Stimulated activated CD8-positive, alpha-beta memory T cell treated with anti-CD3 and anti-CD28 coated beads, Interleukin-2, amount 100 ng/mL, for 1 hour (primary cell): ENCODE data around the gene MAPKAPK2.
"Not testable (repeated sequence)": the region's sequence is repeated elsewhere in the genome, so short reads cannot be mapped to it uniquely, and the experiment has no call there.

Experiments
- DNase-seq, 2 donors: peaks; one replicate each; pipeline ENCODE4 v3.0.0-alpha.2; 2020; ENCODE audit warnings: low read depth in 2 of 2

MAPKAPK2 gene

DNA sequence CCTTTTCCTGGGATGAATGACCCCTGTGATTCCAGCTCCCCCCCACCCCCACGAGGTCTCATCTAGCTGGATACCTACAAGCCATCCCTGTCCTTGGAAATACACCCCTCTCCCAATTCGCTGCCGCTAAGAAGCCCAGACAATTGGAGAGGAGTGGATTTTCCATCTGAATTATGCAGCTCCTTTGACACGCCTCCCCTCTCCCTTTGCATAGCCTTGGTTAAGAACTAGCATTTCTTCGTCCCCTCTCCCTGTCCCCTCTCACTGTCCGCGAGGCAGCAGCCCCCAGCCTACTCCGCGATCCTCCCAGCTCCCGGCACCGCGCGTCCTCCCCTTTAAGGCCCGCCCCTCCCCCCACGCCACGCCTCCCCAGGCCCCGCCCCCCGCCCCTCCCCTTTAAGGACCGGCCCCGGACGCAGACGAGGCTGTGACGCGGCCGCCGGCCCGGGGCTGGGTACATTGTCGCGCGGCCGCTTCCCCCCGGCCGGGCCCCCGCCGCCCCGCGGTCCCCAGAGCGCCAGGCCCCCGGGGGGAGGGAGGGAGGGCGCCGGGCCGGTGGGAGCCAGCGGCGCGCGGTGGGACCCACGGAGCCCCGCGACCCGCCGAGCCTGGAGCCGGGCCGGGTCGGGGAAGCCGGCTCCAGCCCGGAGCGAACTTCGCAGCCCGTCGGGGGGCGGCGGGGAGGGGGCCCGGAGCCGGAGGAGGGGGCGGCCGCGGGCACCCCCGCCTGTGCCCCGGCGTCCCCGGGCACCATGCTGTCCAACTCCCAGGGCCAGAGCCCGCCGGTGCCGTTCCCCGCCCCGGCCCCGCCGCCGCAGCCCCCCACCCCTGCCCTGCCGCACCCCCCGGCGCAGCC is at the start of gene MAPKAPK2:
Gene MAPKAPK2 (plus strand): TSS at position 428 of the 856 bp plus-strand sequence. CDS start 325 bp downstream, at position 753.
- DNase-seq, result peak; percentile 54 to 69

- peak; percentile 80 for DNase-seq
These were observed 49.4 kb upstream of the MAPKAPK2 start, which contains the start of gene DYRK3 for GRCh38 chr1:206635080-206635977. TSS of gene DYRK3 (plus strand) at chr1:206635536. CDS start at chr1:206635704, 168 bp downstream.

DNA sequence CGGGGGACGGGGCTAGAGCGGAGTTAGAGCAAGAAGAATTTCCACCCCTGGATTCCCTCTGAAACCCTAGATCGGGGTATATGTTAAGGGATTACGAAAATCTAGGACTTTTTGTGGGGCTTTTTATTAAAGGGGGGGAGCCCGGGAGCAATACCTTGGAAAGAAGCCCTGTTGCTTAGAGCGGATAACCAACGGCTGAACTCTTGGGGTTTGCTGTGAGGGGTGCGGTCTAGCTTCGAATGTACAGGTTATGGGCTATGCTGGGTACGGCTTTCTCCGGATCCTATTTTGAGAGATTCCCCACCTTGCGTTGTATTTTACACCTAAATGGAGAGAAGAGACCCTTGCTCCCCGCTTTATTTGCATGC is 48.7 kb upstream of the MAPKAPK2 start:
- DNase-seq, result no peak

DNA sequence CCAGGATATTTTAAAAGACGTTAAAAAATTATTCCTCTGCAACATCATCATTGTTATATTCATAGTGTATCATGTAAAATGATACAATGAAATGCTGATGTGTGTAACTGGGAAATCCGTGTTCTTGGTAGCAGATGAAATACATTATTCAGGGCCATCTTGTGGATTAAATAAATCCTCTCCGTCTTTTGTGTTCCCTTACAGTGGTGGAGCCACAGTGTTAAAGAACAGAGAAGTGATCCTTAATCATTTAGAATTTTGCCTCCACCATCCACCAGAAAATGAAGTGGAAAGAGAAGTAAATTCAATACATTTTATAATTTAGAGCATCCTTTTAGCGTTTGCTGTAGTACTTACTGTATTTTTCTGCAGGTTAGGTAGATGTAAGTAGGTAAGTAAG is 48.0 kb upstream of the MAPKAPK2 start:
- DNase-seq, result no peak

GRCh38 chr1:206637605-206638004 is 47.1 kb upstream of the MAPKAPK2 start:
- no peak for DNase-seq

DNA sequence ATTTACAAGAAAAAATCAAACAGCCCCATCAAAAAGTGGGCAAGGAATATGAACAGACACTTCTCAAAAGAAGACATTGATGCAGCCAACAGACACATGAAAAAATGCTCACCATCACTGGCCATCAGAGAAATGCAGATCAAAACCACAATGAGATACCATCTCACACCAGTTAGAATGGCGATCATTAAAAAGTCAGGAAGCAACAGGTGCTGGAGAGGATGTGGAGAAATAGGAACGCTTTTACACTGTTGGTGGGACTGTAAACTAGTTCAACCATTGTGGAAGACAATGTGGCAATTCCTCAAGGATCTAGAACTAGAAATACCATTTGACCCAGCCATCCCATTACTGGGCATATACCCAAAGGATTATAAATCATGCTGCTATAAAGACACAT is 42.6 kb upstream of the MAPKAPK2 start:
- not testable (repeated sequence) for DNase-seq

DNA sequence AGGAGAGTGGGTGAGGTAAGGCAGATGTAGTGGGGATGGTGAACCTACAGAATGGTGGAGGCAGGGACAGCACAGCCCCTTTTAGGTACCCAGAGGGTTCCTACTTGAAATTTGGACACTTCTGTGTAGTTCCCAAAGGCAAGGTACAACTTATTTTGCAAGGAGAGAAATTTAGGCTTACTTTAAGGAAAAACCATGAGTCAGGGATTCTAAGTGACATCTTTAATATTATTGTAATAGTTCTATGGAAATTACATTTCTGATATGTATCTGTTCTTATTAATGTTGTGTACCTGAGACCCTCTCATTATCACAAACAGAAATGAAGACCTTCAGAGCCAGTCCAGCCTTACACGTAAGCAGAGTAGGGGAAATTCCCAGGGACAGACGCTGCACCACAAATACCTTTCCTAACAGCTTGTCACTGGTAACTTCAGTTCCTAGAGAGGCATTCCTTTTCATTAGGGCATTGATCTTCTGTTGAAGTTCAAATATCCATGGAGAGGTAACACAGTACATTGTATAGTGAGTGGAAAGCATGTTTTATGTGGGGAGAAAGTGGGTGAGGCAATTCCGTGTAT is 41.5 kb upstream of the MAPKAPK2 start:
- DNase-seq, result no peak

DNA sequence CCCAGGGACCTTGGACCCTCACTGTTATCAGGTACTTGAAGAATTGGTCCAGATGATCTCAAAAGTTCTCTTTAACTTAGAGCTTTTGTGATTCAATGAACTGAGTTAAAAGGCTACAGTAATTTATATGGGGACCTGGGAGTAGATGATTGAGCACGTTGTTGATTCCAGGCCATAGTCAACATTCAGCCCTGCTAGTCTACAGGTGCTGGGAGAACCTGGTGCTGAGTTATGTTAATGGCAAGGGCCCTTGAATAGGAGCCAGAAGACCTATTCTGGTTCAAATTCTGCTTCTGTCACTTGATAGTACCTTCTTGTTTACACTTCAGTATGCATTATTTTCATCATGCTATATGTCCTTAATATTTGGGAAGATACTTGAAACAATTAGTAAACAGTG is 38.2 kb upstream of the MAPKAPK2 start:
- no peak for DNase-seq

- DNase-seq, result no peak
These were observed 37.5 kb upstream of the MAPKAPK2 start for GRCh38 chr1:206647224-206647623.

- DNase-seq, result no peak
These were observed 35.3 kb upstream of the MAPKAPK2 start for GRCh38 chr1:206649261-206649921.

DNA sequence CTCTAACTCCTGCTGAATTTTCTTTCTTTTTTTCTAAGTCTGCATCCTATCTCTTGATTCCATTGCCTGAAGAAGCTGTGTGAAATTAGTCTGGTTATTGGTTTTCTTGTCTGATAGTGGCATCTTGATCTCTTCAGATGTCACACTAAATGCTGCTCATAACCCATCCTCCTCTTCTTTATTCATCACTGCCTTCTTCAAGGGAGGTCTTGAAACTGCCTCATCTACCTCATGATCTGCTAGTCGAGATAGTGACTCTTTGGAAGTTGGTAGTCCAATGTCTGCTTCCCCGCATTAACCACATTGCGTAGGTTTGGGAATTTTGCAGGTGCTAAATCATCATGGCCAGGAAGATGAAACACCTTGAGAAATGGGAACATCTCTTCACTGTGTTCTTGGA is 33.7 kb upstream of the MAPKAPK2 start:
- DNase-seq, result no peak

GRCh38 chr1:206651958-206652890 is 32.5 kb upstream of the MAPKAPK2 start:
- DNase-seq, result no peak

DNA sequence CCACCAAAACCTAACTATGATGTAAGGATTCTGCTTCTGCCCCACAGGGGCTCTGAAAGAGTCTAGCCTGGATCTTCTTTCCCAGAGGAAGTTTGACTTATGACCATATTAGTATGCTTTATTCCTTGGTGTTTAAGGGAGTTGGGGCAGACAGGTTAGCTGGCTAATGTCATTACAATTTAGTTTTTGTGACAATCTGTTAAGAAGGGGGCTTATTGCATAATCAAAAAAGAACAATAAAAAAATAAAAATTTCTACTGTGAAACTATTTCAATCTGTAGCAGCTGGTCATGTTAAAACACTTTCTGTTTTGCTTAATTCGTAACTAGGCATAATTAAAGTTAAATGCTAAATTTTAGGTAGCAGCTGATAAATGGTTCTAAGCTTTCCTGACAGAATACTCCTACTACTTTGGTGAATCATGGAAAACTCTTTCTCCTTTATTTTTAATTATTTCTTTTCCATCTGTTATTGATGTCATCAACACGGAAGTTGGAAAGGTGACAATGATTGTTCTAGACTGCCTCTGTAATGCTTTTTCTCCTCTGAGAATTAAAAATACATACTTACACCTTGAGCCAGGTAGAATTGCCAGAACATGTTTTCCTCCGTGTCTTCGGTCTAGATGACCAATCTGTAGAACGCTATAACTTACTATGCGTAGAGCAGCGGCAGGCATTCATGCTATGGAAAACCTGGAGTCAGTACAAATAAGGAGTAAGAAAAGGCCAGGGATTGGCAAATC is 30.8 kb upstream of the MAPKAPK2 start:
- DNase-seq, result no peak

GRCh38 chr1:206654828-206655227 is 29.9 kb upstream of the MAPKAPK2 start:
- no peak for DNase-seq

- DNase-seq, result no peak
These were observed 29.2 kb upstream of the MAPKAPK2 start for GRCh38 chr1:206655471-206655882.

DNA sequence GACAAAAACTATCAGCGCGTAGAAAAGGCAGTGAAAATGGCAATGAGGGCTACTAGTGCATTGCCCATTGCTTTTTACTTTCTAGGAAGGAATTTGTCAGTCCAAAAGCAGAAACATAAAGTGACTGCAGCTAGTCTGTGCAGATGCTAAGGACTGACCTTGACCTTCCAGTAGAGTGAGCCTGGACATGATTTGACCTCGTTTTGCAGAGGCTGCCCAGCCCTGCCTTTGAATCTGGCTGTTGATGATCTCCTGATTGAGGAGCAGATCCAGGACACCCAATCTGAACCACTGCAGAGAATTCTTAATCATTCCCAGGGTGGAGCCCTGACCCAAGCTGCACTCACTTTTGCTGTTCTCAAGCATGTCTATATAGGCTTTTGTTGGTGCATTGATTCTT is 27.8 kb upstream of the MAPKAPK2 start:
- no peak for DNase-seq

- no peak for DNase-seq
These were observed 27.0 kb upstream of the MAPKAPK2 start for GRCh38 chr1:206657751-206658150.

GRCh38 chr1:206658264-206658980 is 26.3 kb upstream of the MAPKAPK2 start:
- DNase-seq, result peak in 1 of 2 donors; percentile 30

DNA sequence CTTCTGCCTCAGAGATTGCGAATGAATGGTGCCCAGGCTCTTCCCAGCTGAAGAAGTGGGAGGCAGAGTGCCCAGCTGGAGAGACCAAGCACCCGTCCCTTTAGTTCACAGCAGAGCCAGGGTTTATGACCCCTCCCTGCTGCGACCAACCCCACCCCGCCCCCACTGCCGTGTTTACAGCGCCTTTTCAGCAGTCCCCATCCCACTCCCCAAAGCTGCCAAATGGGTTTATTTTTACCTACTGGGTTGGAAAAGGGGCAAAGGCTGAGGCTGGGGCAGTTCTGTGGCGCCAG is 25.8 kb upstream of the MAPKAPK2 start:
- no peak for DNase-seq
